HepG2 (cell line): ENCODE data around the gene S100A16. TPM values are rescaled to one million over a fixed set of nuclear protein-coding genes. Genes with fewer than 3 reads are reported as not detected.

Source experiments
- ATAC-seq: fragments of 200-7000 bp; cut with Tn5 transposase; 3 replicates; pipeline ENCODE4 v1.9.1; 2020; ENCODE audit warnings: mild to moderate bottlenecking, moderate library complexity
- BruUV-seq: library from RNA; stranded (reverse); fragments of 400-500 nt; replicated peaks from 2 replicates; lab custom pipeline; 2021; lab: Mats Ljungman, UMichigan
- CTCF ChIA-PET: fragments of 300-600 bp; formaldehyde crosslinking; extraction: SDS; loops from one replicate; lab custom pipeline; 2021; ENCODE audit warnings: low total read pairs, inconsistent platforms, low intra/inter-chr PET ratio; lab: Yijun Ruan, JAX
- POLR2A ChIA-PET: fragments of 350-600 bp; sonication (Branson Sonifier 250); formaldehyde crosslinking; loops from one replicate; lab custom pipeline; 2020; ENCODE audit warnings: antibody characterized with exemption, inconsistent platforms; lab: Yijun Ruan, JAX
- DNase-seq: peaks from one replicate; pipeline ENCODE4 v3.0.0-alpha.2; 2015; ENCODE audit warnings: low spot score
- FAIRE-seq: peaks from 3 replicates; lab custom pipeline; 2011; peaks lifted over from hg19 to GRCh38; lab: Jason Lieb, UNC
- H2AFZ ChIP-seq: one replicate; pipeline ENCODE4 v1.6.1; 2011; ENCODE audit warnings: low read length, inconsistent platforms
- H3K27ac ChIP-seq: fragments of 300-600 bp; 3 replicates; pipeline ENCODE4 v1.8.0; 2011; ENCODE audit warnings: mixed run types, mild to moderate bottlenecking, mixed read lengths, low read length, inconsistent platforms; ENCODE audit not compliant: insufficient read depth; ENCODE audit errors: extremely low read length
- H3K27me3 ChIP-seq, 2 experiments: fragments of 200-600 bp in 1 of 2; 2 replicates in 1 of 2; 3 replicates in 1 of 2; pipeline versions ENCODE4 v1.6.0 to v1.8.0; 2011; ENCODE audit warnings: low read length in 2 of 2, mild to moderate bottlenecking in 2 of 2, moderate library complexity in 2 of 2, inconsistent platforms in 1 of 2; ENCODE audit not compliant: insufficient read depth in 2 of 2, control insufficient read depth in 1 of 2
- H3K36me3 ChIP-seq, 2 experiments: fragments of 200-600 bp in 1 of 2; replicated peaks in 1 of 2; 2 replicates in 1 of 2; 3 replicates in 1 of 2; pipeline versions ENCODE4 v1.5.1 to v1.8.0; 2011; ENCODE audit warnings: low read length in 2 of 2, inconsistent platforms in 1 of 2; ENCODE audit not compliant: insufficient read depth in 2 of 2, control insufficient read depth in 1 of 2
- H3K4me1 ChIP-seq: 2 replicates; pipeline ENCODE4 v1.5.1; 2012; ENCODE audit warnings: low read length, inconsistent platforms; ENCODE audit not compliant: insufficient read depth
- H3K4me2 ChIP-seq: 2 replicates; pipeline ENCODE4 v1.6.0; 2011; ENCODE audit warnings: low read depth, low read length, inconsistent platforms
- H3K4me3 ChIP-seq, 3 experiments: fragments of 200-600 bp in 1 of 3; sonication (generic), shearing (Covaris generic) in 1 of 3; replicated peaks in 1 of 3; 2 replicates each; pipeline ENCODE4 v1.5.1; 2011 to 2016; ENCODE audit warnings: low read length in 3 of 3, inconsistent platforms in 2 of 3, low read depth in 2 of 3, mild to moderate bottlenecking in 2 of 3, control low read depth in 1 of 3, mixed read lengths in 1 of 3; ENCODE audit not compliant: insufficient read depth in 1 of 3
- H3K79me2 ChIP-seq: one replicate; pipeline ENCODE4 v1.6.1; 2011; ENCODE audit warnings: low read length, inconsistent platforms; ENCODE audit not compliant: insufficient read depth
- H3K9ac ChIP-seq: 2 replicates; pipeline ENCODE4 v1.6.0; 2011; ENCODE audit warnings: mild to moderate bottlenecking, low read depth, low read length, inconsistent platforms; ENCODE audit not compliant: insufficient read depth
- H3K9me3 ChIP-seq: 2 replicates; pipeline ENCODE4 v1.5.1; 2012; ENCODE audit warnings: mild to moderate bottlenecking, low read length
- H4K20me1 ChIP-seq: 2 replicates; pipeline ENCODE4 v1.6.0; 2011; ENCODE audit warnings: inconsistent platforms, mild to moderate bottlenecking, low read length, moderate library complexity; ENCODE audit not compliant: insufficient read depth
- DR1 ChIP-seq: sonication (generic); formaldehyde crosslinking; IDR thresholded peaks from 2 replicates; pipeline ENCODE4 v1.8.0; 2021; ENCODE audit warnings: mild to moderate bottlenecking, missing genetic modification reagents, inconsistent platforms
- FOXA1 ChIP-seq, 2 experiments: fragments of 450-650 bp in 1 of 2; sonication (generic) in 1 of 2; formaldehyde crosslinking in 1 of 2; IDR thresholded peaks; 2 replicates each; pipeline versions ENCODE4 v1.4.0 to v1.6.1; 2016 to 2020; ENCODE audit warnings: missing genetic modification reagents in 1 of 2
- GFI1 ChIP-seq: sonication (generic); formaldehyde crosslinking; IDR thresholded peaks from 2 replicates; pipeline ENCODE4 v1.5.0; 2020; ENCODE audit warnings: missing genetic modification reagents, mild to moderate bottlenecking, borderline replicate concordance
- ISL2 ChIP-seq: sonication (generic); formaldehyde crosslinking; IDR thresholded peaks from 2 replicates; pipeline ENCODE4 v1.5.0; 2020; ENCODE audit warnings: missing genetic modification reagents
- SAFB2 ChIP-seq: sonication (generic); formaldehyde crosslinking; IDR thresholded peaks from 2 replicates; pipeline ENCODE4 v1.5.1; 2020; ENCODE audit warnings: missing genetic modification reagents, low read depth, mild to moderate bottlenecking, borderline replicate concordance
- SRSF1 ChIP-seq: fragments of 200-400 bp; formaldehyde crosslinking; optimal IDR thresholded peaks from 2 replicates; pipeline ENCODE3; 2017; ENCODE audit warnings: mild to moderate bottlenecking, low read depth, low read length, moderate library complexity
- TAF1 ChIP-seq: sonication (generic); formaldehyde crosslinking; IDR thresholded peaks from 2 replicates; pipeline ENCODE4 v1.4.0; 2020; ENCODE audit warnings: missing genetic modification reagents
- ZNF333 ChIP-seq: sonication (generic); formaldehyde crosslinking; IDR thresholded peaks from 2 replicates; pipeline ENCODE4 v1.4.0; 2020; ENCODE audit warnings: mild to moderate bottlenecking, missing genetic modification reagents, borderline replicate concordance
- ZNF562 ChIP-seq: sonication (generic); formaldehyde crosslinking; IDR thresholded peaks from 2 replicates; pipeline ENCODE4 v1.8.0; 2022; ENCODE audit warnings: missing genetic modification reagents, borderline replicate concordance
- ZNF614 ChIP-seq: IDR thresholded peaks from 2 replicates; pipeline ENCODE4 v1.6.1; 2018; ENCODE audit warnings: missing biosample characterization, missing genetic modification reagents, inconsistent platforms, borderline replicate concordance
- WGBS: methylation state at CpG from one replicate; pipeline ENCODE4 v1.1.6; 2017; ENCODE audit warnings: low lambda C conversion rate; 5-methylcytosine and 5-hydroxymethylcytosine counted together
- in situ Hi-C: cut with HindIII; loops from 2 replicates; pipeline ENCODE4 v1.10.0; 2017; ENCODE audit warnings: low pct_unique_long_range_greater_than_20kb; ENCODE audit not compliant: extremely low pct_ligation_motif_present
- intact Hi-C: fragments of 100-400 bp; cut with micrococcal nuclease; formaldehyde crosslinking; loops from one replicate; pipeline ENCODE4 v1.10.0; 2022; ENCODE audit not compliant: unreplicated experiment
- polyA plus RNA-seq, 8 experiments: library from polyadenylated mRNA; depleted of rRNA in 3 of 8; stranded (reverse) in 7 of 8; unstranded in 1 of 8; fragments of >200 nt; fragmentation: Illumina TruSeq in 4 of 8; extraction: Trizol in 4 of 8; gene quantifications; 2 replicates each; pipeline versions ENCODE4 v1.2.1 to v1.2.3, GENCODE V29; 2011 to 2016; ENCODE audit warnings: low read depth in 4 of 8, missing spikeins in 1 of 8, mixed read lengths in 1 of 8; ENCODE audit not compliant: insufficient read depth in 1 of 8
- total RNA-seq, 5 experiments: library from RNA; depleted of rRNA; stranded (reverse); fragments of >200 nt; fragmentation: Illumina TruSeq; extraction: Trizol; gene quantifications; 2 replicates each; pipeline ENCODE4 v1.2.3, GENCODE V29; 2016; ENCODE audit warnings: low read depth in 1 of 5
- TF ChIP-seq, protein P1 (sequence below): sonication (generic); formaldehyde crosslinking; IDR thresholded peaks from 2 replicates; pipeline ENCODE4 v1.4.0; 2020; ENCODE audit warnings: mild to moderate bottlenecking, missing genetic modification reagents
- TF ChIP-seq, protein P2 (sequence below): sonication (generic); formaldehyde crosslinking; IDR thresholded peaks from 2 replicates; pipeline ENCODE4 v1.4.0; 2020; ENCODE audit warnings: missing genetic modification reagents
- TF ChIP-seq, protein P3 (sequence below): sonication (generic); formaldehyde crosslinking; IDR thresholded peaks from 2 replicates; pipeline ENCODE4 v1.4.0; 2020; ENCODE audit warnings: missing genetic modification reagents
- TF ChIP-seq, protein P4 (sequence below): sonication (generic); formaldehyde crosslinking; IDR thresholded peaks from 2 replicates; pipeline ENCODE4 v1.5.0; 2020; ENCODE audit warnings: missing genetic modification reagents, mild to moderate bottlenecking, borderline replicate concordance

The S100A16 gene
- total and polyA plus RNA-seq, 2 of the 13 experiments (the other 11 are each of a cell fraction or from before 2014, with no cell fraction given): 46.0 to 195 TPM

DNA sequence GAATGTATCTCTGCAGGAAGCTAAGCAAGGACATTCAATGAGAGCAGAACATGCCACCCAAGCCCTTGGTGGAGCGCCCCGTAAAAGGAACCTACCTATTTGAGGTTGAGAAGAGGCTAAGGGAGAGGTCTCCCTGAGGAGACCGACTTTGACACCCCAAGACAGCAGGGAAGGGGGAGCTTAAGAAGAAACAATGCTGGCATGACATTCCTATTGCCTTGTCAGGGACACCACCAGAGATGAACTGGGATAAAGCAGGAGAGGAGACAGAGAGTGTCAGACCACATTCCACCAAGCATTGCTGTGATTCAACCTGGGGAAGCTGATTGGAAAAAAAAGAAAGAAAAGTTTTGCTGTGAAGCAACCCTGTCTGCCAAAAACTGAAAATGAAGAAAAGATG, 34.0 kb downstream of the S100A16 start:
- H2AFZ ChIP-seq: no peak overlapping the region
- no TSS peak for BruUV-seq
- DNase-seq: no peak
- H3K27ac ChIP-seq: no peak overlapping the region
- no peak overlapping the region for H3K4me2 ChIP-seq
- no peak overlapping the region for H3K4me3 ChIP-seq
- H3K27me3 ChIP-seq: no peaks in the 10 kb centered on the region; a peak in 1 of 5 replicates
- ChIA-PET CTCF (no interaction called here), POLR2A (interaction anchor here (1.4 to 1.5 kb wide), 2 partner anchors 11 to 59 kb away, joined by 3 read pairs; no protein-coding TSS in a partner anchor)
- WGBS: 30% methylated on average over 3 of the region's 3 CpGs
- no peaks in the 10 kb centered on the region for H3K36me3 ChIP-seq
- H4K20me1 ChIP-seq: no peaks in the 10 kb centered on the region
- peaks cover 4% of the 10 kb centered on the region; the same call in 1 of the 2 replicates for H3K4me1 ChIP-seq
- FAIRE-seq: no peak
- in situ Hi-C loops (no loop called here), intact Hi-C loops (no loop called here)
- no peak overlapping the region for H3K9ac ChIP-seq
- no peaks in the 10 kb centered on the region for H3K9me3 ChIP-seq
- ATAC-seq: no peak
- no peaks in the 10 kb centered on the region for H3K79me2 ChIP-seq
- TF ChIP-seq ISL2 (CRISPR knock-in tag) (no peak), DR1 (CRISPR knock-in tag) (no peak), GFI1 (CRISPR knock-in tag) (no peak), TAF1 (CRISPR knock-in tag) (no peak), ZNF333 (no peak), ZNF562 (no peak), FOXA1 (IDR thresholded peaks at IDR 0.05) (no peak), FOXA1 (CRISPR knock-in tag; IDR thresholded peaks at IDR 0.05) (no peak), SAFB2 (CRISPR knock-in tag) (no peak), ZNF614 (CRISPR knock-in tag) (no peak), SRSF1 (no peak)
- TF ChIP-seq, protein P1, sequence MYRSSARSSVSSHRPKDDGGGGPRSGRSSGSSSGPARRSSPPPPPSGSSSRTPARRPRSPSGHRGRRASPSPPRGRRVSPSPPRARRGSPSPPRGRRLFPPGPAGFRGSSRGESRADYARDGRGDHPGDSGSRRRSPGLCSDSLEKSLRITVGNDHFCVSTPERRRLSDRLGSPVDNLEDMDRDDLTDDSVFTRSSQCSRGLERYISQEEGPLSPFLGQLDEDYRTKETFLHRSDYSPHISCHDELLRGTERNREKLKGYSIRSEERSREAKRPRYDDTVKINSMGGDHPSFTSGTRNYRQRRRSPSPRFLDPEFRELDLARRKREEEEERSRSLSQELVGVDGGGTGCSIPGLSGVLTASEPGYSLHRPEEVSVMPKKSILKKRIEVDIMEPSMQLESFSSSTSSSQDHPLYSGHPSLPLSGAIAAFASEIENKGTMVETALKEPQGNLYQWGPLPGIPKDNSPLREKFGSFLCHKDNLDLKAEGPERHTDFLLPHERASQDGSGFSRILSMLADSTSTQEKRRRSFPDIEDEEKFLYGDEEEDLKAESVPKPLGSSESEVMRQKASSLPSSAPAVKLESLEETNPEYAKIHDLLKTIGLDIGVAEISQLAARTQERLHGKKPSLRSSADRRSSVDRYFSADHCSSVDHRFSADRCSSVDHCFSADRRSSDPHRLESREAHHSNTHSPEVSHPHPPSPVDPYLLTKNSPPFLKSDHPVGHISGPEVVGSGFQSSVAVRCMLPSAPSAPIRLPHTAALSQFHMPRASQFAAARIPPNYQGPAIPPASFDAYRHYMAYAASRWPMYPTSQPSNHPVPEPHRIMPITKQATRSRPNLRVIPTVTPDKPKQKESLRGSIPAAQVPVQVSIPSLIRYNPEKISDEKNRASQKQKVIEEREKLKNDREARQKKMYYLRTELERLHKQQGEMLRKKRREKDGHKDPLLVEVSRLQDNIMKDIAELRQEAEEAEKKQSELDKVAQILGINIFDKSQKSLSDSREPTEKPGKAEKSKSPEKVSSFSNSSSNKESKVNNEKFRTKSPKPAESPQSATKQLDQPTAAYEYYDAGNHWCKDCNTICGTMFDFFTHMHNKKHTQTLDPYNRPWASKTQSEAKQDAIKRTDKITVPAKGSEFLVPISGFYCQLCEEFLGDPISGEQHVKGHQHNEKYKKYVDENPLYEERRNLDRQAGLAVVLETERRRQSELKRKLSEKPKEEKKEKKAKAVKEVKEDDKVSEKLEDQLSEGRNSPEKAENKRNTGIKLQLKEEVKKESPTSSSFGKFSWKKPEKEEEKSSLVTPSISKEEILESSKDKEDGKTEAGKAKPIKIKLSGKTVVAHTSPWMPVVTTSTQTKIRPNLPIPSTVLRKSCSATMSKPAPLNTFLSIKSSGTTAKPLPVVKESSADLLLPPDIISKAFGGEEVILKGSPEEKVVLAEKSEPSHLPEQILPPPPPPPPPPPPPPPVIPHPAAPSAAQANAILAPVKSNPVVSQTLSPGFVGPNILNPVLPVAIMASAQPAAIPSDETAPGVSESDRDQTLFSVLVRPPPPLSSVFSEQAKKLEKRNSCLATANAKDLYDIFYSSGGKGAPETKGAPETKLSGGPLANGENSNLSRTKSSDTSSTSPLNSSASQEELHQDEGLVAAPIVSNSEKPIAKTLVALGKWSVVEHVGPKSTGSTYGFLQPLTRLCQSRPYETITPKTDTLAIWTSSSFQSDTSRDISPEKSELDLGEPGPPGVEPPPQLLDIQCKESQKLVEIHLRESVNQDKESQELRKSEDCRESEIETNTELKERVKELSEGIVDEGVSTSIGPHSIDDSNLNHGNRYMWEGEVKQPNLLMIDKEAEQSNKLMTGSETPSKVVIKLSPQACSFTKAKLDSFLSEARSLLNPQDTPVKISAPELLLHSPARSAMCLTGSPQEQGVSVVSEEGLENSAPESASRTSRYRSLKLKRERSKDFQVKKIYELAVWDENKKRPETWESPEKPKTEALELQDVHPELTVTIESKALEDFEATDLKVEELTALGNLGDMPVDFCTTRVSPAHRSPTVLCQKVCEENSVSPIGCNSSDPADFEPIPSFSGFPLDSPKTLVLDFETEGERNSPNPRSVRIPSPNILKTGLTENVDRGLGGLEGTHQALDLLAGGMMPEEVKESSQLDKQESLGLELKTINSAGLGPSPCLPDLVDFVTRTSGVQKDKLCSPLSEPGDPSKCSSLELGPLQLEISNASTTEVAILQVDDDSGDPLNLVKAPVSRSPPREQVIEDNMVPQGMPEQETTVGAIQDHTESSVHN (CRISPR knock-in tag): no peak
- TF ChIP-seq, protein P2, sequence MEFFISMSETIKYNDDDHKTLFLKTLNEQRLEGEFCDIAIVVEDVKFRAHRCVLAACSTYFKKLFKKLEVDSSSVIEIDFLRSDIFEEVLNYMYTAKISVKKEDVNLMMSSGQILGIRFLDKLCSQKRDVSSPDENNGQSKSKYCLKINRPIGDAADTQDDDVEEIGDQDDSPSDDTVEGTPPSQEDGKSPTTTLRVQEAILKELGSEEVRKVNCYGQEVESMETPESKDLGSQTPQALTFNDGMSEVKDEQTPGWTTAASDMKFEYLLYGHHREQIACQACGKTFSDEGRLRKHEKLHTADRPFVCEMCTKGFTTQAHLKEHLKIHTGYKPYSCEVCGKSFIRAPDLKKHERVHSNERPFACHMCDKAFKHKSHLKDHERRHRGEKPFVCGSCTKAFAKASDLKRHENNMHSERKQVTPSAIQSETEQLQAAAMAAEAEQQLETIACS (CRISPR knock-in tag): no peak
- TF ChIP-seq, protein P3, sequence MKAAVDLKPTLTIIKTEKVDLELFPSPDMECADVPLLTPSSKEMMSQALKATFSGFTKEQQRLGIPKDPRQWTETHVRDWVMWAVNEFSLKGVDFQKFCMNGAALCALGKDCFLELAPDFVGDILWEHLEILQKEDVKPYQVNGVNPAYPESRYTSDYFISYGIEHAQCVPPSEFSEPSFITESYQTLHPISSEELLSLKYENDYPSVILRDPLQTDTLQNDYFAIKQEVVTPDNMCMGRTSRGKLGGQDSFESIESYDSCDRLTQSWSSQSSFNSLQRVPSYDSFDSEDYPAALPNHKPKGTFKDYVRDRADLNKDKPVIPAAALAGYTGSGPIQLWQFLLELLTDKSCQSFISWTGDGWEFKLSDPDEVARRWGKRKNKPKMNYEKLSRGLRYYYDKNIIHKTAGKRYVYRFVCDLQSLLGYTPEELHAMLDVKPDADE (CRISPR knock-in tag): no peak
- TF ChIP-seq, protein P4, sequence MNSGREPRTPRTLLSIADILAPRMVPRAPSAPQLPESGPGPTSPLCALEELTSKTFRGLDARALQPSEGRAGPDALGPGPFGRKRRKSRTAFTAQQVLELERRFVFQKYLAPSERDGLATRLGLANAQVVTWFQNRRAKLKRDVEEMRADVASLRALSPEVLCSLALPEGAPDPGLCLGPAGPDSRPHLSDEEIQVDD (CRISPR knock-in tag): no peak
